GM23338 (cell line): ENCODE data around the gene KCNN2. TPM values are rescaled to one million over a fixed set of nuclear protein-coding genes. Genes with fewer than 3 reads are reported as not detected.

ENCODE experiments used
- ATAC-seq: fragments of 200-7000 bp; cut with Tn5 transposase; 3 replicates; pipeline ENCODE4 v1.9.1; 2020
- DNase-seq: peaks from one replicate; pipeline ENCODE4 v3.0.0-alpha.2; 2015; ENCODE audit warnings: low spot score
- H2AFZ ChIP-seq: fragments of 200-600 bp; sonication (generic); 2 replicates; pipeline ENCODE4 v1.8.0; 2016; ENCODE audit warnings: antibody characterized with exemption, mild to moderate bottlenecking, moderate library complexity
- H3F3A ChIP-seq: fragments of 200-600 bp; sonication (generic); replicated peaks from 2 replicates; pipeline ENCODE4 v1.8.0; 2017; ENCODE audit warnings: antibody characterized with exemption, mixed run types, low read depth
- H3K27ac ChIP-seq: fragments of 200-600 bp; sonication (generic); 2 replicates; pipeline ENCODE4 v1.6.1; 2016; ENCODE audit warnings: low read depth
- H3K27me3 ChIP-seq: fragments of 200-600 bp; sonication (generic); 2 replicates; pipeline ENCODE4 v1.8.0; 2016; ENCODE audit warnings: mild to moderate bottlenecking, mixed run types, moderate library complexity; ENCODE audit not compliant: insufficient read depth
- H3K36me3 ChIP-seq: fragments of 200-600 bp; sonication (generic); 2 replicates; pipeline ENCODE4 v1.8.0; 2016; ENCODE audit warnings: mild to moderate bottlenecking; ENCODE audit not compliant: insufficient read depth
- H3K4me1 ChIP-seq: fragments of 200-600 bp; sonication (generic); 2 replicates; pipeline ENCODE4 v1.8.0; 2016; ENCODE audit warnings: mild to moderate bottlenecking, moderate library complexity; ENCODE audit not compliant: insufficient read depth
- H3K4me2 ChIP-seq: fragments of 200-600 bp; sonication (generic); 2 replicates; pipeline ENCODE4 v1.7.1; 2017; ENCODE audit warnings: mixed run types
- H3K4me3 ChIP-seq: fragments of 200-600 bp; sonication (generic); 2 replicates; pipeline ENCODE4 v1.6.1; 2016; ENCODE audit warnings: mixed run types
- H3K79me2 ChIP-seq: fragments of 200-600 bp; sonication (generic); replicated peaks from 2 replicates; pipeline ENCODE4 v1.8.0; 2017; ENCODE audit warnings: mild to moderate bottlenecking; ENCODE audit not compliant: insufficient read depth
- H3K9me2 ChIP-seq: fragments of 200-600 bp; sonication (generic); 2 replicates; pipeline ENCODE4 v1.8.0; 2017; ENCODE audit not compliant: insufficient read depth
- H4K20me1 ChIP-seq: fragments of 200-600 bp; sonication (generic); replicated peaks from 2 replicates; pipeline ENCODE4 v1.8.0; 2017; ENCODE audit warnings: mild to moderate bottlenecking; ENCODE audit not compliant: insufficient read depth
- H3K27ac Mint-ChIP-seq: 2 replicates; pipeline ENCODE4 v1.8.0; 2020; ENCODE audit warnings: inconsistent platforms, mild to moderate bottlenecking, moderate library complexity, mixed read lengths
- H3K27me3 Mint-ChIP-seq: 3 replicates; pipeline ENCODE4 v1.8.0; 2022; ENCODE audit warnings: low read depth, mild to moderate bottlenecking, moderate library complexity, mixed read lengths, inconsistent platforms; ENCODE audit not compliant: insufficient read depth, poor library complexity
- H3K36me3 Mint-ChIP-seq: 3 replicates; pipeline ENCODE4 v1.8.0; 2021; ENCODE audit warnings: low read depth, mild to moderate bottlenecking, inconsistent platforms, moderate library complexity, mixed read lengths
- H3K4me1 Mint-ChIP-seq: 3 replicates; pipeline ENCODE4 v1.8.0; 2020; ENCODE audit warnings: mild to moderate bottlenecking, inconsistent platforms, mixed read lengths
- H3K4me3 Mint-ChIP-seq: 3 replicates; pipeline ENCODE4 v1.8.0; 2021; ENCODE audit warnings: moderate library complexity, mild to moderate bottlenecking, inconsistent platforms, mixed read lengths
- H3K9me3 Mint-ChIP-seq: 3 replicates; pipeline ENCODE4 v1.8.0; 2020; ENCODE audit warnings: moderate library complexity, mild to moderate bottlenecking, inconsistent platforms, mixed read lengths
- CREB1 ChIP-seq: fragments of 250-450 bp; sonication (Bioruptor Pico); IDR thresholded peaks from 2 replicates; pipeline ENCODE4 v1.5.0; 2020; ENCODE audit warnings: low read depth, mild to moderate bottlenecking, moderate library complexity
- CTCF ChIP-seq, 2 experiments: fragments of 200-600 bp in 1 of 2; sonication (generic) in 1 of 2; conservative IDR thresholded peaks; 2 replicates each; pipeline versions ENCODE4 v1.5.1 to v1.6.1; 2016 to 2017; ENCODE audit warnings: antibody characterized with exemption in 2 of 2, low read depth in 2 of 2, mild to moderate bottlenecking in 2 of 2, moderate library complexity in 1 of 2
- ETS1 ChIP-seq: IDR thresholded peaks from 2 replicates; pipeline ENCODE4 v1.6.1; 2016; ENCODE audit warnings: antibody characterized with exemption
- EZH2phosphoT487 ChIP-seq: fragments of 200-600 bp; sonication (generic); IDR thresholded peaks from one replicate; pipeline ENCODE4 v1.8.1; 2018; ENCODE audit warnings: antibody characterized with exemption; ENCODE audit not compliant: unreplicated experiment
- JUNB ChIP-seq: IDR thresholded peaks from one replicate; pipeline ENCODE4 v1.6.1; 2016; ENCODE audit warnings: antibody characterized with exemption; ENCODE audit not compliant: unreplicated experiment
- POLR2AphosphoS5 ChIP-seq: IDR thresholded peaks from 2 replicates; pipeline ENCODE4 v1.6.1; 2016; ENCODE audit warnings: antibody characterized with exemption, low read depth
- REST ChIP-seq: IDR thresholded peaks from one replicate; pipeline ENCODE4 v1.6.1; 2018; ENCODE audit warnings: antibody characterized with exemption; ENCODE audit not compliant: unreplicated experiment
- ZNF114 ChIP-seq: fragments of 250-450 bp; sonication (Bioruptor Pico); IDR thresholded peaks from 2 replicates; pipeline ENCODE4 v1.5.0; 2020; ENCODE audit warnings: mild to moderate bottlenecking, moderate library complexity
- ZNF331 ChIP-seq: fragments of 250-450 bp; sonication (Bioruptor Pico); IDR thresholded peaks from 2 replicates; pipeline ENCODE4 v1.5.0; 2020; ENCODE audit warnings: low read depth, mild to moderate bottlenecking, moderate library complexity
- polyA plus RNA-seq: library from polyadenylated mRNA; unstranded; fragments of >200 nt; fragmentation: Nextera tagmentation; extraction: Ambion mirVana; gene quantifications from 2 replicates; pipeline ENCODE4 v1.2.1, GENCODE V29; 2016
- total RNA-seq: library from RNA; depleted of rRNA; stranded (reverse); fragments of >200 nt; shearing (Covaris generic); gene quantifications from 2 replicates; pipeline ENCODE4 v1.2.3, GENCODE V29; 2014
- TF ChIP-seq, protein P1 (sequence below): fragments of 250-450 bp; sonication (Bioruptor Pico); IDR thresholded peaks from 2 replicates; pipeline ENCODE4 v1.5.0; 2020; ENCODE audit warnings: mild to moderate bottlenecking, moderate library complexity

KCNN2 gene
- total and polyA plus RNA-seq, 2 experiments from 2014 or later = 14.7 to 15.9 TPM

DNA sequence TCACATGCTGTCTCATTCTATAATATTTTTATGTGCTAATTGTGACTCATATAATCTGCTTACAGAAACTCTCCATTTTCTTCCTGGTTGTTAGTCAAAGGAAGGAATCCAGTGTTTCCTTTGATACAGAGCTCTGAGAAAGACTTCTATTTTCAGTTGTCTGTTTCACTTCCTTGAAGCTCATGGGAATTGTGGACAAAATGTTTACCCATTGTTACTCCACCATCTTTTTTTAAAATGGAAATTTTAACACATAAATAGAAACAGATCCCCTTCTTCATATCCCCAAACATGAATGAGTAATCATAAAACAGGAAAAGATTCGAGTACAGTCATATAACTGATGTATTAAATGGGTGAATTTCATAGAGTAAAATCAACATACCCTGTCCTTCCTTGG, 42.0 kb upstream of the KCNN2 start:
- Histone ChIP-seq H4K20me1 (no peaks in the 10 kb centered on the region), H3F3A (no peaks in the 10 kb centered on the region), H3K4me2 (no peak overlapping the region), H3K36me3 (no peaks in the 10 kb centered on the region), H3K4me3 (no peak overlapping the region), H3K4me1 (no peaks in the 10 kb centered on the region), H3K27me3 (no peaks in the 10 kb centered on the region), H3K79me2 (no peaks in the 10 kb centered on the region), H3K27ac (no peak overlapping the region), H3K9me2 (peaks cover 5% of the 10 kb centered on the region; the same call in 1 of the 2 replicates), H2AFZ (no peak overlapping the region)
- no peaks in the 10 kb centered on the region for H3K4me1 Mint-ChIP-seq
- H3K27me3 Mint-ChIP-seq = peaks cover 1% of the 10 kb centered on the region
- TF ChIP-seq CREB1 (CRISPR knock-in tag) = no peak
- TF ChIP-seq, protein P1, sequence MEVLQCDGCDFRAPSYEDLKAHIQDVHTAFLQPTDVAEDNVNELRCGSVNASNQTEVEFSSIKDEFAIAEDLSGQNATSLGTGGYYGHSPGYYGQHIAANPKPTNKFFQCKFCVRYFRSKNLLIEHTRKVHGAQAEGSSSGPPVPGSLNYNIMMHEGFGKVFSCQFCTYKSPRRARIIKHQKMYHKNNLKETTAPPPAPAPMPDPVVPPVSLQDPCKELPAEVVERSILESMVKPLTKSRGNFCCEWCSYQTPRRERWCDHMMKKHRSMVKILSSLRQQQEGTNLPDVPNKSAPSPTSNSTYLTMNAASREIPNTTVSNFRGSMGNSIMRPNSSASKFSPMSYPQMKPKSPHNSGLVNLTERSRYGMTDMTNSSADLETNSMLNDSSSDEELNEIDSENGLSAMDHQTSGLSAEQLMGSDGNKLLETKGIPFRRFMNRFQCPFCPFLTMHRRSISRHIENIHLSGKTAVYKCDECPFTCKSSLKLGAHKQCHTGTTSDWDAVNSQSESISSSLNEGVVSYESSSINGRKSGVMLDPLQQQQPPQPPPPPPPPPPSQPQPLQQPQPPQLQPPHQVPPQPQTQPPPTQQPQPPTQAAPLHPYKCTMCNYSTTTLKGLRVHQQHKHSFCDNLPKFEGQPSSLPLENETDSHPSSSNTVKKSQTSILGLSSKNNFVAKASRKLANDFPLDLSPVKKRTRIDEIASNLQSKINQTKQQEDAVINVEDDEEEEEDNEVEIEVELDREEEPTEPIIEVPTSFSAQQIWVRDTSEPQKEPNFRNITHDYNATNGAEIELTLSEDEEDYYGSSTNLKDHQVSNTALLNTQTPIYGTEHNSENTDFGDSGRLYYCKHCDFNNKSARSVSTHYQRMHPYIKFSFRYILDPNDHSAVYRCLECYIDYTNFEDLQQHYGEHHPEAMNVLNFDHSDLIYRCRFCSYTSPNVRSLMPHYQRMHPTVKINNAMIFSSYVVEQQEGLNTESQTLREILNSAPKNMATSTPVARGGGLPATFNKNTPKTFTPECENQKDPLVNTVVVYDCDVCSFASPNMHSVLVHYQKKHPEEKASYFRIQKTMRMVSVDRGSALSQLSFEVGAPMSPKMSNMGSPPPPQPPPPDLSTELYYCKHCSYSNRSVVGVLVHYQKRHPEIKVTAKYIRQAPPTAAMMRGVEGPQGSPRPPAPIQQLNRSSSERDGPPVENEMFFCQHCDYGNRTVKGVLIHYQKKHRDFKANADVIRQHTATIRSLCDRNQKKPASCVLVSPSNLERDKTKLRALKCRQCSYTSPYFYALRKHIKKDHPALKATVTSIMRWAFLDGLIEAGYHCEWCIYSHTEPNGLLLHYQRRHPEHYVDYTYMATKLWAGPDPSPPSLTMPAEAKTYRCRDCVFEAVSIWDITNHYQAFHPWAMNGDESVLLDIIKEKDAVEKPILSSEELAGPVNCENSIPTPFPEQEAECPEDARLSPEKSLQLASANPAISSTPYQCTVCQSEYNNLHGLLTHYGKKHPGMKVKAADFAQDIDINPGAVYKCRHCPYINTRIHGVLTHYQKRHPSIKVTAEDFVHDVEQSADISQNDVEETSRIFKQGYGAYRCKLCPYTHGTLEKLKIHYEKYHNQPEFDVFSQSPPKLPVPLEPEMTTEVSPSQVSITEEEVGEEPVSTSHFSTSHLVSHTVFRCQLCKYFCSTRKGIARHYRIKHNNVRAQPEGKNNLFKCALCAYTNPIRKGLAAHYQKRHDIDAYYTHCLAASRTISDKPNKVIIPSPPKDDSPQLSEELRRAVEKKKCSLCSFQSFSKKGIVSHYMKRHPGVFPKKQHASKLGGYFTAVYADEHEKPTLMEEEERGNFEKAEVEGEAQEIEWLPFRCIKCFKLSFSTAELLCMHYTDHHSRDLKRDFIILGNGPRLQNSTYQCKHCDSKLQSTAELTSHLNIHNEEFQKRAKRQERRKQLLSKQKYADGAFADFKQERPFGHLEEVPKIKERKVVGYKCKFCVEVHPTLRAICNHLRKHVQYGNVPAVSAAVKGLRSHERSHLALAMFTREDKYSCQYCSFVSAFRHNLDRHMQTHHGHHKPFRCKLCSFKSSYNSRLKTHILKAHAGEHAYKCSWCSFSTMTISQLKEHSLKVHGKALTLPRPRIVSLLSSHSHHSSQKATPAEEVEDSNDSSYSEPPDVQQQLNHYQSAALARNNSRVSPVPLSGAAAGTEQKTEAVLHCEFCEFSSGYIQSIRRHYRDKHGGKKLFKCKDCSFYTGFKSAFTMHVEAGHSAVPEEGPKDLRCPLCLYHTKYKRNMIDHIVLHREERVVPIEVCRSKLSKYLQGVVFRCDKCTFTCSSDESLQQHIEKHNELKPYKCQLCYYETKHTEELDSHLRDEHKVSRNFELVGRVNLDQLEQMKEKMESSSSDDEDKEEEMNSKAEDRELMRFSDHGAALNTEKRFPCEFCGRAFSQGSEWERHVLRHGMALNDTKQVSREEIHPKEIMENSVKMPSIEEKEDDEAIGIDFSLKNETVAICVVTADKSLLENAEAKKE (CRISPR knock-in tag) = no peak
- no peak for TF ChIP-seq EZH2phosphoT487
- TF ChIP-seq ZNF331 (CRISPR knock-in tag) = no peak
- TF ChIP-seq REST = no peak
- TF ChIP-seq JUNB = no peak
- no peak for TF ChIP-seq POLR2AphosphoS5
- TF ChIP-seq ZNF114 (CRISPR knock-in tag) = no peak
- no peak for TF ChIP-seq CTCF (conservative IDR thresholded peaks at IDR 0.05; ENCODE audit: low read depth in 2 of 2)
- no peak for TF ChIP-seq ETS1
- no peak for DNase-seq
- H3K27ac Mint-ChIP-seq = no peak overlapping the region
- no peaks in the 10 kb centered on the region for H3K36me3 Mint-ChIP-seq
- H3K9me3 Mint-ChIP-seq = no peaks in the 10 kb centered on the region
- H3K4me3 Mint-ChIP-seq = no peak overlapping the region
- ATAC-seq = no peak
